Loucy (cell line): ENCODE results near the gene ARSI.

Experiments
- H2AFZ ChIP-seq: fragments of 200-600 bp; sonication (generic); 2 replicates; pipeline ENCODE4 v1.6.0; 2016; ENCODE audit warnings: antibody characterized with exemption, mild to moderate bottlenecking, low read length, moderate library complexity
- H3F3A ChIP-seq: fragments of 200-600 bp; 2 replicates; pipeline ENCODE4 v1.6.0; 2016; ENCODE audit warnings: antibody characterized with exemption, low read depth, mild to moderate bottlenecking
- H3K27me3 ChIP-seq: fragments of 200-600 bp; sonication (generic); 2 replicates; pipeline ENCODE4 v1.6.1; 2014; ENCODE audit warnings: low read length, mild to moderate bottlenecking; ENCODE audit not compliant: insufficient read depth, poor library complexity, severe bottlenecking
- H3K36me3 ChIP-seq: fragments of 200-600 bp; sonication (generic); 2 replicates; pipeline ENCODE4 v1.6.1; 2016; ENCODE audit warnings: low read length; ENCODE audit not compliant: insufficient read depth
- H3K4me1 ChIP-seq: fragments of 200-600 bp; sonication (generic); 2 replicates; pipeline ENCODE4 v1.5.1; 2014; ENCODE audit warnings: low read length, mild to moderate bottlenecking; ENCODE audit not compliant: insufficient read depth, poor library complexity, severe bottlenecking
- H3K4me2 ChIP-seq: fragments of 200-600 bp; sonication (generic); 2 replicates; pipeline ENCODE4 v1.6.0; 2014; ENCODE audit warnings: antibody characterized with exemption, low read length, low read depth, mild to moderate bottlenecking; ENCODE audit not compliant: poor library complexity, severe bottlenecking
- H3K4me3 ChIP-seq: fragments of 200-600 bp; sonication (generic); 2 replicates; pipeline ENCODE4 v1.5.1; 2014; ENCODE audit warnings: low read length, mild to moderate bottlenecking, mixed read lengths; ENCODE audit not compliant: poor library complexity, severe bottlenecking
- H3K79me2 ChIP-seq: fragments of 200-600 bp; sonication (generic); 2 replicates; pipeline ENCODE4 v1.6.1; 2014; ENCODE audit warnings: low read length; ENCODE audit not compliant: insufficient read depth
- H3K9ac ChIP-seq: fragments of 200-600 bp; sonication (generic); 2 replicates; pipeline ENCODE4 v1.6.0; 2014; ENCODE audit warnings: mild to moderate bottlenecking, low read depth, low read length, moderate library complexity; ENCODE audit not compliant: poor library complexity, severe bottlenecking
- H3K9me2 ChIP-seq: fragments of 200-600 bp; sonication (generic); replicated peaks from 2 replicates; pipeline ENCODE4 v1.6.1; 2016; ENCODE audit warnings: low read depth, low read length, mixed read lengths
- H3K9me3 ChIP-seq: fragments of 200-600 bp; sonication (generic); 2 replicates; pipeline ENCODE4 v1.6.1; 2014; ENCODE audit warnings: mild to moderate bottlenecking, antibody characterized with exemption, low read length, low read depth; ENCODE audit not compliant: insufficient read depth
- H4K20me1 ChIP-seq: fragments of 200-600 bp; sonication (generic); 2 replicates; pipeline ENCODE4 v1.6.0; 2014; ENCODE audit warnings: antibody characterized with exemption, low read length, mild to moderate bottlenecking; ENCODE audit not compliant: insufficient read depth, poor library complexity, severe bottlenecking
- CTCF ChIP-seq: fragments of 200-600 bp; sonication (generic); conservative IDR thresholded peaks from 2 replicates; pipeline ENCODE4 v1.5.1; 2014; ENCODE audit warnings: mild to moderate bottlenecking, antibody characterized with exemption, low read length
- EZH2phosphoT487 ChIP-seq: fragments of 200-600 bp; IDR thresholded peaks from 2 replicates; pipeline ENCODE4 v1.6.1; 2018; ENCODE audit warnings: antibody characterized with exemption, mild to moderate bottlenecking, moderate library complexity, borderline replicate concordance

Gene ARSI

DNA sequence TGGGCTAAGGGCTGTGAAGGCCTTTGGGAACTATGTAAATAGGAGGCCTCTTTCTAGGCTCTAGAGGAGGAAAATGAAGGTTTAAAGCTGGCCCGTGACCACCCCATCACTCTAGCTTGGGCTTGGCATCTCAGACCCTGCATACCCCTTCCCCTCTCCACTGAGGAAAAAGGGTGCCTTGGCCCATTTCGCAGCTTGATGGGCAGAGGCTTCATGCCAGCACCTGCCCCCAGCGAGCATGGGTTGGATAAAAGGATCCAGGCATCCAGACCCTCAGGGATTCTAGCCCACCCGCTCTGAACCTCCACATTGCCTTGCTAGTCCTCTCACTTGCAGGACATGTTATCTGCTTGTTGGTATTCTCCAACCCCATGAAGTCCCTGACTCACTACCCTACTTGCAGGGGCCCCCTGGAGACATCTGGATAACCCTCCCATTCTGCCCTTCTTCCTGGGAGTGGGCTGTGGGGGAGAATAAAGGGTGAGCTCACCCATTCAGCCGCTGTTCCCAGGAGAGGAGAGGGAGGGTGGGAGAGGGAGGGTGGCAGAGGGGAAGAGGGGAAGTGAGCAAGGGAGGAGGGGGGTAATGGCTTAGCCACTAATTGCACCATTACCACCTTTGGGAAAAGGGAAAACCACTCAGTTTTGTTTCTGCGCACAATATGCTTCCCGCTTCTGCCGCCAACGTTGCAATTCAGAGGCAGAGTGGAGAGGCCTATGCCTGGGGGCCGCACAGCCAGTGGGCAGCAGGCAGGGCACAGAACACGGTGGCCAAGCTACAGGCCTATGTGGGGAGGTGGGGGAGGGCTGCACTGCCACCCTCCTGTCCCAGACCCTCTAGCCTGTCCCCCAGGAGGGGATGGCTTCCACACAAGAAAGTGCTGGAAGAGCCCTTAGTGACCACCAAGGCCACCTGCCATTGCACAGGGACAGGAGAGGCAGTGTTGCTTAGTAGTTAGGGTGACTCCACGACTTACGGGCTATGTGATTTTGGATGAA lies 11.0 kb downstream of the ARSI start:
- H4K20me1 ChIP-seq, result no peaks in the 10 kb centered on the region
- H3K79me2 ChIP-seq, result no peaks in the 10 kb centered on the region
- H3K9me3 ChIP-seq, result no peaks in the 10 kb centered on the region
- no peak overlapping the region for H3K4me3 ChIP-seq
- no peak overlapping the region for H2AFZ ChIP-seq
- no peak overlapping the region for H3K4me2 ChIP-seq
- no peaks in the 10 kb centered on the region for H3K36me3 ChIP-seq
- no peak for TF ChIP-seq EZH2phosphoT487
- TF ChIP-seq CTCF, result no peak
- no peak overlapping the region for H3K9ac ChIP-seq
- H3K27me3 ChIP-seq, result no peaks in the 10 kb centered on the region
- H3K4me1 ChIP-seq, result no peaks in the 10 kb centered on the region
- H3F3A ChIP-seq, result no peaks in the 10 kb centered on the region
- no peaks in the 10 kb centered on the region for H3K9me2 ChIP-seq

GRCh38 chr5:150289551-150290390 lies 12.9 kb downstream of the ARSI start, which contains the start of gene CAMK2A:
Gene CAMK2A, minus strand, starts transcription at chr5:150289773. Its CDS starts 148 bp downstream, at chr5:150289625.
- Histone ChIP-seq H3F3A (no peaks in the 10 kb centered on the region), H3K27me3 (no peaks in the 10 kb centered on the region), H4K20me1 (no peaks in the 10 kb centered on the region), H3K9me2 (no peaks in the 10 kb centered on the region), H2AFZ (no peak within 1 kb of the TSS), H3K36me3 (no peaks in the 10 kb centered on the region), H3K9me3 (no peaks in the 10 kb centered on the region), H3K4me3 (no peak within 1 kb of the TSS), H3K4me2 (no peak within 1 kb of the TSS), H3K79me2 (no peaks in the 10 kb centered on the region), H3K9ac (no peak within 1 kb of the TSS), H3K4me1 (no peaks in the 10 kb centered on the region)
- TF ChIP-seq CTCF (no peak), EZH2phosphoT487 (no peak)

GRCh38 chr5:150288791-150289190 lies 13.9 kb downstream of the ARSI start:
- H3K36me3 ChIP-seq, result no peaks in the 10 kb centered on the region
- H3K4me1 ChIP-seq, result no peaks in the 10 kb centered on the region

More at GRCh38 chr5:150288791-150289190, 13.9 kb downstream of the ARSI start:
- TF ChIP-seq CTCF (no peak), EZH2phosphoT487 (no peak)
- H3F3A ChIP-seq, result no peaks in the 10 kb centered on the region
- no peaks in the 10 kb centered on the region for H3K79me2 ChIP-seq
- no peak overlapping the region for H3K4me2 ChIP-seq
- no peaks in the 10 kb centered on the region for H3K27me3 ChIP-seq
- no peak overlapping the region for H3K4me3 ChIP-seq
- H2AFZ ChIP-seq, result no peak overlapping the region
- H3K9me3 ChIP-seq, result no peaks in the 10 kb centered on the region
- no peaks in the 10 kb centered on the region for H3K9me2 ChIP-seq
- no peaks in the 10 kb centered on the region for H4K20me1 ChIP-seq
- H3K9ac ChIP-seq, result no peak overlapping the region
